ENCODE results near the gene KCNQ2. TPM values are rescaled to one million over a fixed set of nuclear protein-coding genes. Genes with fewer than 3 reads are reported as not detected.
A peak's percentile ranks its signal among the peaks of the same experiment; 100 is the strongest.

Gene KCNQ2
- total RNA-seq, 1 donor from 2014 or later = 354 TPM

GRCh38 chr20:63487781-63488241, 15.4 kb upstream of the KCNQ2 start:
- H3K36me3 Mint-ChIP-seq (ENCODE audit: unreplicated experiment) = peaks cover 13% of the 10 kb centered on the region
- no peak for TF ChIP-seq CTCF (IDR thresholded peaks at IDR 0.05; ENCODE audit: partially characterized antibody, unreplicated experiment)
- peak; percentile 35 for DNase-seq
- no peak overlapping the region for H3K27ac Mint-ChIP-seq (ENCODE audit: unreplicated experiment)
- H3K27me3 Mint-ChIP-seq (ENCODE audit: unreplicated experiment) = peaks cover 8% of the 10 kb centered on the region
- H3K4me1 Mint-ChIP-seq (ENCODE audit: low read depth, unreplicated experiment) = peaks cover 4% of the 10 kb centered on the region
- peaks cover 7% of the 10 kb centered on the region for H3K9me3 Mint-ChIP-seq (ENCODE audit: unreplicated experiment)
- no peak overlapping the region for H3K4me3 Mint-ChIP-seq (ENCODE audit: unreplicated experiment)

GRCh38 chr20:63487116-63487764, 14.8 kb upstream of the KCNQ2 start:
- Mint-ChIP-seq H3K9me3 (ENCODE audit: unreplicated experiment) (peaks cover 6% of the 10 kb centered on the region), H3K27me3 (ENCODE audit: unreplicated experiment) (peaks cover 10% of the 10 kb centered on the region), H3K27ac (ENCODE audit: unreplicated experiment) (no peak overlapping the region)

GRCh38 chr20:63486300-63486855, 13.9 kb upstream of the KCNQ2 start:
- Mint-ChIP-seq H3K9me3 (ENCODE audit: unreplicated experiment) (peaks cover 6% of the 10 kb centered on the region), H3K27me3 (ENCODE audit: unreplicated experiment) (peaks cover 8% of the 10 kb centered on the region), H3K4me3 (ENCODE audit: unreplicated experiment) (no peak overlapping the region), H3K36me3 (ENCODE audit: unreplicated experiment) (peaks cover under 1% of the 10 kb centered on the region), H3K4me1 (ENCODE audit: low read depth, unreplicated experiment) (peaks cover 12% of the 10 kb centered on the region), H3K27ac (ENCODE audit: unreplicated experiment) (no peak overlapping the region)
- TF ChIP-seq CTCF (IDR thresholded peaks at IDR 0.05; ENCODE audit: partially characterized antibody, unreplicated experiment) = no peak
- no peak for DNase-seq

More at GRCh38 chr20:63487116-63487764, 14.8 kb upstream of the KCNQ2 start:
- peak; percentile 20 for DNase-seq
- peaks cover 9% of the 10 kb centered on the region for H3K4me1 Mint-ChIP-seq (ENCODE audit: low read depth, unreplicated experiment)
- peaks cover 7% of the 10 kb centered on the region for H3K36me3 Mint-ChIP-seq (ENCODE audit: unreplicated experiment)
- TF ChIP-seq CTCF (IDR thresholded peaks at IDR 0.05; ENCODE audit: partially characterized antibody, unreplicated experiment) = no peak
- H3K4me3 Mint-ChIP-seq (ENCODE audit: unreplicated experiment) = no peak overlapping the region

- DNase-seq = no peak
- Mint-ChIP-seq H3K27ac (ENCODE audit: unreplicated experiment) (no peak overlapping the region), H3K9me3 (ENCODE audit: unreplicated experiment) (peaks cover 9% of the 10 kb centered on the region), H3K4me1 (ENCODE audit: low read depth, unreplicated experiment) (peaks cover 14% of the 10 kb centered on the region), H3K36me3 (ENCODE audit: unreplicated experiment) (no peaks in the 10 kb centered on the region), H3K4me3 (ENCODE audit: unreplicated experiment) (no peak overlapping the region), H3K27me3 (ENCODE audit: unreplicated experiment) (peaks cover 8% of the 10 kb centered on the region)
- TF ChIP-seq CTCF (IDR thresholded peaks at IDR 0.05; ENCODE audit: partially characterized antibody, unreplicated experiment) = no peak
Observed at GRCh38 chr20:63484651-63485403, 12.4 kb upstream of the KCNQ2 start.
